ENCODE measurements around the gene SMIM26.

DNA sequence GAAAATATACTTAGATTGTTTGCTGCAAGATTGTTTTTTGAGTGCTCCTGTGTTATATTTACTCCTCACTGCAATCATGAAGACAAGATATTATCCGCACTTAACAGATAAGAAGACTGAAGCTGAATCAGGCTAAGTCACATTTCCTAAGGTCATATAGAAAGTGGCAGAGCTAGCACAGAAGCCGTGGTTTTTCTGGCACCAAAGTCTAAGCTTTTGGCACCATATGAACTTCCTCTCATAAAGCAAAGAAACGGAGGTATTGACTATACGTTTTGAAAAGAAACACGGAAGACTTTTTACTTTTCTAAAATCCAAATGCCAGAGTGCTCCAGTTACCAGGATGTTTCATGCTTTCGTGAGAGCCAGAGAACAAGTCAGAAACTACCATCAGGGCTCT lies 11.3 kb downstream of the SMIM26 start:
- no peak for TF ChIP-seq CTCF (IDR thresholded peaks at IDR 0.05)
- TF ChIP-seq POLR2A (IDR thresholded peaks at IDR 0.05), result no peak
- no peak for TF ChIP-seq POLR2AphosphoS5 (IDR thresholded peaks at IDR 0.05)
- no peak for TF ChIP-seq EP300 (IDR thresholded peaks at IDR 0.05)
